Endothelial cell of umbilical vein (primary cell): ENCODE measurements around the gene SLC49A3.

Experiments used
- EZH2 ChIP-seq: IDR thresholded peaks from 2 replicates; pipeline ENCODE4 v1.6.1; 2012; ENCODE audit warnings: borderline replicate concordance, low read depth, mild to moderate bottlenecking, moderate library complexity, low read length, inconsistent platforms; ENCODE audit not compliant: severe bottlenecking
- POLR2A ChIP-seq: IDR thresholded peaks from 2 replicates; pipeline ENCODE4 v1.6.1; 2012; ENCODE audit warnings: low read depth, mild to moderate bottlenecking, control low read depth, low read length
- TF ChIP-seq, protein P1 (sequence below): IDR thresholded peaks from 2 replicates; pipeline ENCODE4 v1.6.1; 2011; ENCODE audit not compliant: insufficient read depth, insufficient read length
- TF ChIP-seq, protein P2 (sequence below), 2 donors: IDR thresholded peaks; 1 replicate in 1 of 2; 2 replicates in 1 of 2; pipeline ENCODE4 v1.5.1; 2011; ENCODE audit warnings: low read length in 2 of 2, mild to moderate bottlenecking in 2 of 2, moderate library complexity in 2 of 2, control low read depth in 1 of 2, inconsistent platforms in 1 of 2, low read depth in 1 of 2; ENCODE audit not compliant: insufficient read depth in 1 of 2; ENCODE audit errors: extremely low read depth in 1 of 2

DNA sequence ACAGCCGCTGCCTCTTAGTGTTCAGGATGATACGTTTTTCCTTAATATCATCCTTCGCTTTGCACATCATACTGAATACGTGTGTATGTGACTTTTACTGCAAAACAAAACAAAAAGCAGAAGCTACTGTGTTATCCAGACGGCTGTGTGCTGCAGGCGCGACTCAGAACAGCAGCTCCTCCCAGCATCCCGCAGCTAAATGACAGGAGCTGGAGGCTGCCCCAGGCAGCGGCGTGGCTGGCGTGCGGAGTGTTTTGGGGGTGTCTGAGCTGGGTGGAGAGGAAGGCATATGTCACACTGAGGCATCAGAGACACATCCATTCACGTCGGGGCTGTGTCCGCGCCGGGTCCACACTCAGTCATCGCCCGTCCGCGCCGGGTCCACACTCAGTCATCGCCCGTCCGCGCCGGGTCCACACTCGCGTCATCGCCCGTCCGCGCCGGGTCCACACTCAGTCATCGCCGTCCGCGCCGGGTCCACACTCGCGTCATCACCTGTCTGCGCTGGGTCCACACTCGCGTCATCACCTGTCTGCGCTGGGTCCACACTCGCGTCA lies 33.3 kb upstream of the SLC49A3 start:
- no peak for TF ChIP-seq EZH2
- TF ChIP-seq POLR2A = no peak
- TF ChIP-seq, protein P1, sequence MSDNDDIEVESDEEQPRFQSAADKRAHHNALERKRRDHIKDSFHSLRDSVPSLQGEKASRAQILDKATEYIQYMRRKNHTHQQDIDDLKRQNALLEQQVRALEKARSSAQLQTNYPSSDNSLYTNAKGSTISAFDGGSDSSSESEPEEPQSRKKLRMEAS = no peak
- TF ChIP-seq, protein P2, sequence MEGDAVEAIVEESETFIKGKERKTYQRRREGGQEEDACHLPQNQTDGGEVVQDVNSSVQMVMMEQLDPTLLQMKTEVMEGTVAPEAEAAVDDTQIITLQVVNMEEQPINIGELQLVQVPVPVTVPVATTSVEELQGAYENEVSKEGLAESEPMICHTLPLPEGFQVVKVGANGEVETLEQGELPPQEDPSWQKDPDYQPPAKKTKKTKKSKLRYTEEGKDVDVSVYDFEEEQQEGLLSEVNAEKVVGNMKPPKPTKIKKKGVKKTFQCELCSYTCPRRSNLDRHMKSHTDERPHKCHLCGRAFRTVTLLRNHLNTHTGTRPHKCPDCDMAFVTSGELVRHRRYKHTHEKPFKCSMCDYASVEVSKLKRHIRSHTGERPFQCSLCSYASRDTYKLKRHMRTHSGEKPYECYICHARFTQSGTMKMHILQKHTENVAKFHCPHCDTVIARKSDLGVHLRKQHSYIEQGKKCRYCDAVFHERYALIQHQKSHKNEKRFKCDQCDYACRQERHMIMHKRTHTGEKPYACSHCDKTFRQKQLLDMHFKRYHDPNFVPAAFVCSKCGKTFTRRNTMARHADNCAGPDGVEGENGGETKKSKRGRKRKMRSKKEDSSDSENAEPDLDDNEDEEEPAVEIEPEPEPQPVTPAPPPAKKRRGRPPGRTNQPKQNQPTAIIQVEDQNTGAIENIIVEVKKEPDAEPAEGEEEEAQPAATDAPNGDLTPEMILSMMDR (IDR thresholded peaks at IDR 0.05; ENCODE audit: extremely low read depth in 1 of 2, insufficient read depth in 1 of 2, low read depth in 1 of 2, low read length in 2 of 2) = no peak
